H1 (cell line): ENCODE data around the gene ATP6V0A4. TPM values are rescaled to one million over a fixed set of nuclear protein-coding genes. Genes with fewer than 3 reads are reported as not detected.

Source experiments
- POLR2AphosphoS5 ChIP-seq: IDR thresholded peaks from 2 replicates; pipeline ENCODE4 v1.6.1; 2011; ENCODE audit warnings: low read depth, low read length
- RNF2 ChIP-seq: fragments of 200-900, 300-1000 bp; sonication (generic); IDR thresholded peaks from 2 replicates; pipeline ENCODE4 v1.7.1; 2016; ENCODE audit warnings: borderline replicate concordance, low read depth, mild to moderate bottlenecking, antibody characterized with exemption, low read length; ENCODE audit not compliant: poor library complexity, severe bottlenecking; ENCODE audit errors: missing control alignments
- SIX5 ChIP-seq: IDR thresholded peaks from 2 replicates; pipeline ENCODE4 v1.6.1; 2011; ENCODE audit warnings: mild to moderate bottlenecking, low read depth, low read length
- TCF12 ChIP-seq: IDR thresholded peaks from 2 replicates; pipeline ENCODE4 v1.6.1; 2011; ENCODE audit warnings: low read depth, mild to moderate bottlenecking, low read length
- YY1 ChIP-seq: IDR thresholded peaks from 2 replicates; pipeline ENCODE4 v1.6.1; 2011; ENCODE audit warnings: low read depth, mild to moderate bottlenecking, low read length
- polyA plus RNA-seq, 7 experiments: library from polyadenylated mRNA; depleted of rRNA in 3 of 7; stranded (reverse) in 5 of 7; unstranded in 2 of 7; fragments of >200 nt in 5 of 7; fragments of 200-250 nt in 2 of 7; gene quantifications; 1 replicate in 5 of 7; 2 replicates in 1 of 7; 4 replicates in 1 of 7; pipeline versions ENCODE4 v1.2.1 to v1.2.3, GENCODE V29; 2011 to 2013; ENCODE audit warnings: missing spikeins in 2 of 7, mixed read lengths in 2 of 7
- total RNA-seq: library from RNA; stranded (reverse); fragmentation: NEBNext Ultra II Directional; extraction: Animal tissue kit (Norgen Biotek cat#: 25700); gene quantifications from 2 replicates; pipeline ENCODE4 v1.2.1, GENCODE V29; 2021

The ATP6V0A4 gene
- total and polyA plus RNA-seq, 2 of the 8 experiments (the other 6 are each of a cell fraction or from before 2014, with no cell fraction given): 0.47 to 1.6 TPM

GRCh38 chr7:138816650-138817049 is 18.7 kb upstream of the ATP6V0A4 start (continued):
- no peak for TF ChIP-seq POLR2AphosphoS5
- TF ChIP-seq TCF12: no peak
- TF ChIP-seq SIX5: no peak
- no peak for TF ChIP-seq YY1
- TF ChIP-seq RNF2: no peak
- TF ChIP-seq, all 59 proteins: peak for 0
